GOT3 (cell line): ENCODE measurements around the gene DNMT3A.

Source experiments
- DNase-seq: peaks from one replicate; lab custom pipeline; 2025; ENCODE audit warnings: mixed read lengths; lab: John Stamatoyannopoulos, UW

The DNMT3A gene

DNA sequence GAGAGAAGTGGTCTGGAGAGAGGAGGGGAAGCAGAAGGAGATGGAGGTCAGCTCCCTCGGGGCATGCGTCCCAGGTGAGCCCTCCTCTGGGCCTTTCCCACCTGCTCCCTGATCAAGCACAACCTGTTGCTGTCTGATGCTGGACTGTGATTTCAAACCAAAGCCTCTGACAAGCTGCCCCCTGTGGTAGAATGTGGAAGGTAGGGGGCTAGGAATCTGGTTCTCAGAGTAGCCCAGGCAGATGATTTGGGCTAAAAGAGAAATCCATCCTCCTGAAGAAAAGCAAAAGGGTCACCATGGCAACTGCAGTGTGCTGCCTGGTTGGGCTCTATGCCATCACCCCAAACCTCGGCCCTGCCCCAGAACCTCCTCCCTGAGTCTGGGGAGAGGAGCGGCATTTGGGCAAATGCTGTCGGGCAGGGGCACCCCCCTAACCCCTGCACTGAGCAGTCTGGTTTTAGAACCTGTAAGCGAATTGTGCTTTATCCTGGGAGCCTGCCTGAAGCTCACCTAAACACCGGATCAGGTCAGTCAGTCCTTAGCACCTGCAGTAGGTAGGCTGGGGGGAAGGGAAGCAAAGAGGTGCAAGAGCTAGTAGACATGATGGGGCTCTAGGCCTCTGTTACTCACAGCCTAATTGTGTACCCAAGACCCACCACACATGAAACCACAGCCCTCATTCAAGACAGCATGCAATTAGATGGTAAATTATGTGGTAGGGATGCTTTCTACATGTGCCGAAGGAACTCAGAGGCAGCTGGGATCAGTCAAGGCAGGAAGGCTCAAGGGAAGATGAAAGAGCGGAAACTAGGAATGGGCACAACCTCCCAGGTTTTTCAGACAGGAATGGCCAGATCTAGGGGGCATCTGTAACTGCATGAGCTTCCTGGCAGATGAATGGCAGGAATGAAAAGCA lies 83.5 kb downstream of the DNMT3A start:
- no peak for DNase-seq

DNA sequence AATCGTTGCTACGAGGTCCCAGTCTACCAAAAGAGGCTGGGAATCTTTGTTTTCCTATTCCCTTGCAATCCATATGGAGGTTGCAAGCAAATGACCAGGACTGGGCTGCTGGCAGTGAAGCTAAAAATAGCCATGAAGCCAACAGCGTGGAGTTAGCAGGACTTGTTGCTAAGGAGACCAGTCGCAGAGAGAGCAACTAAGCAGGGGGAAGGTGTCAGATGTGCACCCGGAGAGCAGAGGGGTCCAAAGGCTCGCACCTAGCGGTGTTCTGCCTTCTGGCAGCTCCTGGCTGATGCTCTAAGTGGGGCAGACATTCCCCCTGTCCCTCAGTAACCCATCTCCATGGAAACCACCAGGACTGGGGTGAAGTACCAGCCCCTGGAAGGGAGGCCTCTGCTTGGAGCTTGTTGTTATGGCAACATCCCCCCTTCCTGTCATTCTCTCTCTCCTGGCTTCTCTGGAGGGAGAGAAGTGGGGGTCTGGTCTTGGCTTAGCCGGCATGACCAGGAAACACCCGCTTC lies 84.6 kb downstream of the DNMT3A start:
- no peak for DNase-seq

DNA sequence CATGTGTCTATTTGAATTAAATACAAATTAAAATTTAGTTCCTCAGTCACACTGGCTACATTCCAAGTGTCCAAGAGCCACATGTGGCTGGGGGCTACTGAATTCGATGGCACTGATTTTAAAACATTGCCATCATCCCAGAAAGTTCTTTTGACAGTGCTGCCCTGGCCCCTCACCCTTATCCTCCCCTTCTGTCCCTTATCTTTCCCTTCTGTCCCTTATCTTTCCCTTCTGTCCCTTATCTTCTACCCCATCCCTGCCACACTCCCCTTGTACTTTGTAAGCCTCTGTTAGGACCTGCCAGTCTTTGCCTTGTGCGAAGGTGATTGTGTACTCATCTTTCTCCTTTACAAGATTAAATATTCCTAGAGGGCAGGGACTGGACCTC lies 85.2 kb downstream of the DNMT3A start:
- DNase-seq: no peak

DNA sequence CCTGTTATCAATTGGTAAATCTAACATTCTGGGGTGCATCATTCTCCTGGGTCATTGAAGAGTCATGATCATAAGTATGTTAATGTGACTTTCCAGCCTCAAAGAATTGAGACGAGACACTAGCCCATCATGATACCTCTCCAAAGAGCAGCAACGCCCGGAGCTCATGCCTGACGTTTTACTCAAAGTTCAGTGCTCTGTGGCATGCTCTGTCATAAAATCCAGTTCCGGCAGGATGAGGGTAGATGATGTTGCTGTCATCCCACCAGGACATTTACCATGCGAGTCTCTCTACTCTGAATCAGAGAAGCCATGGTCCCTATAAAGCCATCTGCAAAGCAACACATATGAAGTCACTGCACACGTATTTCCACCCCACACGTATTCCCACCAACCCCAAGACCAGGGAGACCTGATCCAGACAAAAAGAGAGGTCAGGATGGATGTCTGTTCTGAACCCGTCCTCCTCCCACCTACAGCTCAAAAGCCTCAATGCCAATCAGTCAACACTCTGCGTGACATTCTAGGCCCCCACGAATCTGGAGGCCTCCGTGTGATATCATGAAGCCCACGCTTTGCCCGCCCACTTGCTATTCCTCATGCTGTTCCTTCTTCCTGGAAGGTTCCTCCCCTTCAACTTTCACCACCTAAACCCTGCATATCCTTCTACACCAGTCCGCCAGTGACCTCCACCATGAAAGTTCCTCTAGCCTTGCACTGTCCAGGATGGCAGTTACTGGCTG lies 85.8 kb downstream of the DNMT3A start:
- no peak for DNase-seq

DNA sequence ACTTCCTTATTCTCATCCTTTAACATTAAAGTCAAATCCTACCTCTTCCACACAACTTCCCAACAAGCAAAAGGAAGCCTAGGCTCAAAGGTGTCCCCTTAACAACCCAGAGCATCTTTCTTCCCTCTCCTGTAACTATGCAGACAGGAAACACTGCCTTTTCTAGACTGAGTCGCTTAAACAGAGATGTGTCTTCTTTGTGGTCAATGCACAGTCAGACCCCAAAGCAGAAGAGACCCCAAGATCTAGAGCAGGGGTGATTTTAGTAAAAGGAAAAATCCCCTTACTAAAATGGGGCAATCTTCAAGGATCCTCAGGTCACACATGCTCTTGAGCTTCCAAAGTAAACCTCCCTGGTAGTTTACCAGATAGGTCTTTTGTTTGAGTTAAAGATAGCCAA lies 86.8 kb downstream of the DNMT3A start:
- DNase-seq: no peak

DNA sequence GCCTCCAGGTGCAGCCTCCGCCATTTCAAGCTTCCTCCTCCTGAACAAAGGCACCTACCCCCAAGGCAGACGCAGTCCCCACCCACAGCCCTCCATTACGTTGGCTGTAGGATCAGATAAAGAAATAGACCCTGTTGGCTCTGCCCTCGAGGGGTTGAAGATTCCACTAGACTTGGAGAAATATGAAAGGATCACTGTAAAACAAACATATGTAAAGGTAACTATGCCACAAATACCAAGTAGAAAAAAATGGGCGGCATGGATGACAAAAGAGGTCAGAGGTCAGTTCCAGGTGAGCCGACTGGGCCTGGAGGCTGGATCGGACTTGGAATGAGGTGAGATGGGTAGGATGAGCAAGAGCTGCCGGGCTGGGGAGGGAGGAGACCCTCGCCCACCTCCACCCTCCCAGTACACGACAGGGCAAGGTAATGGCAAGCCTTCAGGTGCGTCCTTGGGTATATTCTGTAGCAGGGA lies 88.5 kb downstream of the DNMT3A start:
- DNase-seq: no peak

DNA sequence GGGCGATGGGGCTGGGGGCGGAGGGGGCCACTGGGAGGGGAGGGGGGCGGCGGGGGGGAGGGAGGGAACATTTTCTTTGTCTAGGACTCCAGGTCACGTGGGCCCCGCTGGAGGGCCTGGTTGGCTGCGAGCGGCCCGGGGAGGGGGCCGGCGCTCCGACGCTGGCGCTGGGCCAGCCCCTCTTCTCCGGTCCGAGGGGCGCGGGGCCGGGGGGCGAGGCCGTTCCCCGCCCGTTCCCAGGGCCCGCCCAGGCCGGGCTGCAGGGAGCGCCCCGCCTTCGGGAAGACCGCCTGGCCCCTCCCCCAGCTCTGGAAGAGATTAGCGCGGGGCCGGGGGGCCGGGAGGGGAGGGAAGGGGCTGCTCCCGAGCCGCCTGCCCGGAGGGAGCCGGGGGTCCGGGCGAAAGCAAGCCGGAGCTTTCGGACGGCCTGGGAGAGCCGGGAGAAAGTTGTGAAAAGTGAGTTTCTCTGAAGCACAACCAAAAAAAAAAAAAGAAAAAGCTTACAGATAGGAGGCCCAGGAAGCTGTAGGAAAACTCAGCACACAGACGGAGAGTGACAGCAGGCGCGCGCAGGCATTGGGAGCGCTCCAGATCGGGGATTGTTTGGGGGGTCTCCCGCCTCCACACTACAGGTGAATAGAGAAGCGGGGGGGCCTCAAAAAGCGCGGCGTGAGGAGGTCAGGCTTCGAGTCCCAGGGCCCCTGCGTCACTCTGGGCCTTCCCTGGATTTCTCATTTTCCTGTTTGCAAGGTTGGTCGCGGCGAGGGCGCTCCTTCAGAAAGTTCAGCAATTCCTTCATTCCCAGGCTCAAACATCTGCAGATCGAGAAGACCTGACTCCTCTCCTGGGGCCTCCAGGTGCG lies 89.2 kb downstream of the DNMT3A start:
- no peak for DNase-seq

DNA sequence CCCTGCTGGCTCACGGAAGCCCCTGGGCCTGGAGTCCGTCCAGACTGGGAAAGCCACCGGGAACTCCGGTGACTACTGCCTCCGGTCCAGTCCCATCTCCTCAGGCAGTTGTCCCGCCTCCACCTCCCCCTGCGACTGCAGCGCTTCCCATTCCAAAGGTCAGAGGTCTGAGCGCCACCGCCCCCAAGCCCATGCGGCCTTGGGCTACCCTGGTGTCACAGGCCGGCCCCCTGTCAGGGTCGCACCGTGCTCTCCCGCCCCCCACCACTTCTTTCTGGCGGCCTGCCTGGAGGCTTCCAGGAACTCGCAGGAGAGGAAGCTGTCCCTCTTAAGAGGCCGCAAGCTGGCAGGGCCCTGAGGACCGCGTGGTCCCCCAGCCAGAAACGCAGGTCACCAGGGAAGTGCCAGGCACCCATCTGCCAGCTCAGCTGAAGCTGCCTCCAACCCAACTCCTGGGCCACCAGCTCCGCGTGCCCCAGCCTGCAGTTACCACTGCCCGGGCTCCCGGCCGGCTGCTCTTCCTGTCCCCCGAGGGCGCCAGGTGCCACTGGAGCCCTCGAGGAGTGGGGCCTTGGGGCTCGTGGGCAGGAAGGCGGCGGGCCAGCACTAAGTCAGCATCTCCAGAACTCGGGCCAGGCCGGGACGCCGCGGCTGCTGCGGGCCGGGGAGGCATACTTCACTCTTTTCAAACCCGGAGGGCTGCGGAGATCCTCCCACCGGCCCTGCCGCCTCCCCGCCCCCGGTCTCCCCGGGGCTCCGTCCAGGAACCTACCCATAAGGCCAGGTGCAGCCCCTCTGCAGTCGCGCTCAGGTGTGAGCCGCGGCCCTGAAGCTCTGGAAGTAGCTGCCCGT lies 90.1 kb downstream of the DNMT3A start:
- DNase-seq: no peak

DNA sequence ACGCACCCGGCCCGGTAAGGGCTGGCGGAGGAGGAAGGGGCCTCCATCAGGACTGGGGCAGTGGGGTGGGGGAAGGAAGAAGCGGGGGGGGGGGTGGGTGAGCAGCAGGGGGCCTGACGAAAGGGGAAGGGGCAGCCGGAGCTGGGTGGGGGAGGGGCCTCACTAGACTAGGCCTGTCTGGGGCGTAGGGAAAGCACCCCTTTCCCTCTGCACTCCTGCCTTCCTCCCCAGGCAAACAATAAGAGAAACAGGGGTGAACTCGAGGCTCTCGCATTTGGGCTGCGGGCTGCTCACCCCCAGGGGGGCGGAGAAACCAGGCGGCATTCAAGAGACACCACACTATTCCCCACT lies 90.7 kb downstream of the DNMT3A start:
- DNase-seq: no peak

DNA sequence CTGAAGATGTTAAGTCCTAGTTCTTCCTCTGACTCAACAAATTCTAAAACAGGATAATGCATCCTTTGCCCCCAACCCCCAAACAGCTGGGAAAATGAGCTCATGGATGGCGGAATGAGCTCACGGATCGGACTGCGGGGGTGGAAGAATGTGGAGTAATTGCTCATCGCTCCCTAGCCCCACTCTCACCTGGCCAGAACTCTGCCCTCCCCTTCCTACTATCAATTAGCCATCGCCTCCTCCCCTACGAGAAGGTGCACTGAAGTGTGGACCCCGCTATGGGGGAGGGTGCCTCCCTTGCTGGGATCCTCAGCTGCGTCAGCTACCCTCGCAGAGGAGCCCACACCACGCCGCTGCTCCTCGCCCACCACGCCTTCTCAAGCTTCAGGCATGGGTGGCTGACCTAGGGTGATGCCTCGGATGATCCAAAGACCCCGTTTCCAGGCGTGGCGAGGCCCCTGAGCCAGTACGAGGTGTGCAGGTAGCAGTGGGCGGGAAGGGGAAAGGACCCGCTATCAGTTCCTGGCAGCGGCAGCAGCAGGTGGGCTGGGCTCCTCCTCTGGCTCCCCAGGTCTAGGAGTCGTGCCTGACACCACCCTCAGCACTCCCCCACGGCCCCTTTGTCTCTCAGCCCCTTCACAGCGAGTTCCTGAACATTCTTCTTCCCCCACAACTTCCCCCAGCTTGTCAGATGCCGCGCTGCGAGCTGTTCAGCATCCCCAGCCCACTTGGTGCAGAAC lies 91.2 kb downstream of the DNMT3A start:
- DNase-seq: no peak

DNA sequence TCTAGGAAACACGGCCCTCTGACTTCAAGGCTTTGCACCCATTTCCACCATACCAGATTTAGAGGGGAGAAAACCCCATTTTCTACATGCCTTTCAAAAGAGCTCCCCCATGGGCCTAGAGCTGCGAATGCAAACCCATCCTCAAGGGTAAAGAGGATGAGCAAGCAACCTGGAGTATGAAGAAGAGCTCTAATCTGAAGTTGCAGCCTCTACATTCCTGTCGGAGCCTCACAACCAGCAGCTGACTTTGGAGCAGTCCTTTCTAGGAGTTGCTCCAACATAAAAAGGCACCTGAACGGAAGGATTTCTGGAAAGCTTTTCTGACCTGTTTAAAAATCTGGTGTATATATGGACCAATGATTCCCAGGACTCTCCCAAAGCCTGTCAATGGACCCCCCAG lies 91.9 kb downstream of the DNMT3A start:
- no peak for DNase-seq

DNA sequence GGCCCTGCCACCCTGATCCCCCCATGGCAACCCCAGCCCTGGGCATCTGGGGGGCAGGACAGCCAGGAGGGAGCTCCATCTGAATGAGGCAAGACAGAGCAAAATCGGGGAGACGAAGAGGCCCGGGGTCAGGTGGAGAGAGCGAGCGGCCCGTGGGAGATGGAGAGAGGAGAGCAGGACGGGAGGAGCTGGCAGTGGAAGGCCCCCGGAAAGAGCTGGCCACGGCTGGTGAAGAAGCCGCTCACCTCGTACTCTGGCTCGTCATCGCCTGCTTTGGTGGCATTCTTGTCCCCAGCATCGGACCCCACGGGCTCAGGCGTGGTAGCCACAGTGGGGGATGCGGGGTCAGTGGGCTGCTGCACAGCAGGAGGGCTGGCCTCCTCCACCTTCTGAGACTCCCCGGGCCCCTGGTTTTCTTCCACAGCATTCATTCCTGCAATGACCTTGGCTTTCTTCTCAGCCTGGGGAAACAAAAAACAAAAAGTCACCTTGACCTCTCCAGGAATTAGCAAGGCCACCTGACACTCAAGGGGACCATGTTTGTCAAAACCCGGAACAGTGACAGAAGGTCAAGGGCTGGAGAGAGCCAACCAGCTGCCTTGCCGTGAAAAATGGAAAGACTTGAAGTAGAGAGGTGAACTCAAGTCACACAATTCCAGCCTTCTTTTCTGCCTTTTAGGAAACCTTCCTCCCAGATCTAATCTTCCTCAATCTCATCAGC lies 93.8 kb downstream of the DNMT3A start:
- DNase-seq: no peak

DNA sequence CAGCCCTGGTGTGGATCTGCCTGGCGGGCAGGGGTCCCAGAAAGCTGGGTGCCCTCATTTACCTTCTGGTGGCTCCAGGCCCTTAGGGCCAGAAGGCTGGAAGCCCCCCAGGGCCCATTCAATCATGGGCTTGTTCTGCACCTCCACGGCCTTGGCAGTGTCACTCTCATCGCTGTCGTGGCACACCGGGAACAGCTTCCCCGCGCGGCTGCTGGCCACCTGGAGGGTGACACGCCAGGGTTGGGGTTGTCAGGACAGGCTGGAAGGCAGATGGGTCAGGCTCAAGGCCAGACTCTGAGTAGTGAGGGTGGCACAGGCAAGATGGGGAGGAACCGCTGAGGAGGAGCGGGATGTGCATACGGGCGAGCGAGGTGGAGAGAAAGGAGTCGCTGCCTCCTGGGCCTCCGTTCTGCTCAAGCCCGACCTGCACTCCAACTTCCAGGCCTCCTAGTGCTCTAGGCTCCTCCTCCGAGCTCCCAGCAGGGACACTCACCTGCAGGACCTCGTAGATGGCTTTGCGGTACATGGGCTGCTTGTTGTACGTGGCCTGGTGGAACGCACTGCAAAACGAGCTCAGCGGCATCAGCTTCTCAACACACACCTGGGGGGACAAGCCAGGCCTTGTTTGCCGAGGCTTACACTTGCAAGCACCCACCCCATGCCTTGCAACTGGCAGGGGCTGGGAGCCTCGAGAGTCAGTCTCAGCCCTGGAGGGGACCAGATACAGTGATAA lies 95.0 kb downstream of the DNMT3A start:
- DNase-seq: no peak

DNA sequence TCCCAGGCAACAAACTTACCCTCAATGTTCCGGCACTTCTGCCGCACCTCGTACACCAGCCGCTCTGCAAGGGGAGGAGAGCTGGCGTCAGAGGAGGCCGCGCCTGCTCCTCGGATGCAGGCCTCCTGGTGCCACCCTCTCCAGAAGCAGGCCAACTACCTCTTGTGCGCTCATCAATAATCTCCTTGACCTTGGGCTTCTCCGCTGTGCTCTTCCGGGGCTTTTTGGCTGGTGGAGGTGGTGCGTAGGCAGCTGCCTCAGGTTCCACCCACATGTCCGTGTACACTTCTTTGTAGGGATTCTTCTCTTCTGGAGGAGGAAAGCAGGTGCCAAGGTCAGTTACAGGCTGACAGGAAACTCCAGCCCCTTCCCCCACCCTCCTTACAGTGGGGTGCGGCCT lies 95.7 kb downstream of the DNMT3A start:
- DNase-seq: no peak

DNA sequence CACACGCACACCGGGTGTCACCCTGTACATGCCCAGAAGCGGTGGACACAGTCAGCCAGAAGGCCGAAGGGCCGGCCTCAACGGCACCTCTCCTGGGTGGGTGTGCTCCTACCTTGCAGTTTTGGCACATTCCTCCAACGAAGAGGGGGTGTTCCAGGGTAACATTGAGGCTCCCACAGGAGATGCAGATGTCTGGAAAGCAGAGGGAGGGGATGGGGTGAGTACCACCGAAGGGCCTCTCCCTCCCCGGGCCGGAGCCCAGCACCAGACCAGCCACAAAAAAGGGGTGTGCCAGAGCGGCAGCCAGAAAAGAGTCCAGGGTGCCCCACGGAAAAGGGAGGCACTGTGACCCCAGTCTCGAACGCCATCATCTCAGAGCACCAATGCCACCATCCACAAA lies 96.6 kb downstream of the DNMT3A start:
- DNase-seq: no peak

DNA sequence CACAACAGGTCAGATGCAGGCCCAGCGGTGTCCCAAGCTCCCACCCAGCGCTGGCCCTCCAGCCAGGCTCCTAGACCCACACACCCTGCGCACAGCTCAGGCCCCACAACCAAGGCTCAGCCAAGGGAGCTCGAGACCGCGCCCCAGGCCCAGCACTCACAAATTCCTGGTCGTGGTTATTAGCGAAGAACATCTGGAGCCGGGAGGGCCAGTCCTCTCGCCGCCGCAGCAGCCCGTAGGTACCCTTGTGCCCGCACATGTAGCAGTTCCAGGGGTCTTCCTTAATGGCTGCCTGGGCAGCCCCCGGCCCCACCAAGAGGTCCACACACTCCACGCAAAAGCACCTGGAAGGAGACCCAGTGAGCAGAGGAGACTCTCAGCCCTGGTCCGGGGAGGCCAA lies 97.7 kb downstream of the DNMT3A start:
- no peak for DNase-seq

DNA sequence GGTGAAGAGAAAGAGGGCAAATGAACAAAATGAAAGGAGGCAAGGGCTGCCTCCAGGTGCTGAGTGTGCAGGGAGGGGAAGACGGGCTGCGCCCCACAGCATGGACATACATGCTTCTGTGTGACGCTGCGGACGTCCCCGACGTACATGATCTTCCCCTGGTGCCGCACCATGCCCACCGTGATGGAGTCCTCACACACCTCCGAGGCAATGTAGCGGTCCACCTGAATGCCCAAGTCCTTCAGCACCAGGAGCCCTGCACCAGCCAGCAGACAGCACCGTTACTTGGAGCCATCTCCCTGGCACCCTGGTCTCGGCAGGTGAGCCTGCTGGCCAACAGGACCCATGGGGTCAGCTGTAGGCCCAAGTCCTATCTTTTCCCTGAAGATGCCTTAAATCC lies 100.3 kb downstream of the DNMT3A start:
- DNase-seq: no peak

DNA sequence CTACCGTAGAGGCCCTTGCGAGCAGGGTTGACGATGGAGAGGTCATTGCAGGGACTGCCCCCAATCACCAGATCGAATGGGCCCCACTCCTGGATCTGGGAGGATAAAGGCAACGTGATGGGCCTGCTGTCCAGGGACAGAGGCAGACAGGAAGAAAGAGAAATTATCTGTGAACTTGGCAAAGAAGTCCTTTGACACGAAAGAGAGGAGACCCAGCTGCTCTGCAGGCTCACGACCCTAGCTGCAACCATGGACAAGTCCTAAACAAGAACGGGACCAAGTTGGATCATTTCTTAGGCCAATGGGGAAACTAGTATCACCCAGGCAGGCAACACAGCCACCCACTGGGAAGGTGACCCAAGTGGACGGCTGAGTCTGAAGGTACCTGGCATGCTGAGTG lies 101.1 kb downstream of the DNMT3A start:
- DNase-seq: no peak

DNA sequence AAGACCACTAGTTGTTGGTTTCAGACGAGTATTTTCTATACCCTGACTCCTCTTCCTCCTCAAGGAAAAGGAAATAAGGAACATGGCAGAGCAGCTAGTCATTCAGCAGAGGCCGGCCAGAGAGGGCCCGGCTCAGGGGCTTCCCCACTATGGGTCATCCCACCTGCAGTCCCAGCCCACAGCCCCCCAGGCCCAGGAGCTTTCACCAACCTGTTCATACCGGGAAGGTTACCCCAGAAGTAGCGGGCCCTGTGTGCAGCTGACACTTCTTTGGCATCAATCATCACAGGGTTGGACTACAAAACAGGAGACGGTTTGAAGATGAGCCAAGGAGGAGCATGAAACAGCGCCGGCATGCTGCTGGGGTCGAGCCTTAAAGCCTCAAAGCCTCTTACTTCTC lies 102.8 kb downstream of the DNMT3A start:
- DNase-seq: no peak
